SU-DHL-6 (cell line): ENCODE data around the gene ARHGEF4.

Experiments
- H2AFZ ChIP-seq: fragments of 200-600 bp; sonication (generic); 2 replicates; pipeline ENCODE4 v1.6.1; 2014; ENCODE audit warnings: low read depth, mild to moderate bottlenecking, moderate library complexity, mixed read lengths, antibody characterized with exemption, low read length; ENCODE audit not compliant: severe bottlenecking
- H3F3A ChIP-seq: fragments of 200-600 bp; shearing (Covaris generic); 2 replicates; pipeline ENCODE4 v1.6.0; 2016; ENCODE audit warnings: antibody characterized with exemption, mild to moderate bottlenecking; ENCODE audit not compliant: insufficient read depth
- H3K27ac ChIP-seq: fragments of 200-600 bp; sonication (generic); 2 replicates; pipeline ENCODE4 v1.5.1; 2016; ENCODE audit warnings: low read depth, mild to moderate bottlenecking, low read length, moderate library complexity, mixed read lengths
- H3K27me3 ChIP-seq: fragments of 200-600 bp; sonication (generic), shearing (Covaris generic); 2 replicates; pipeline ENCODE4 v1.6.0; 2014; ENCODE audit warnings: mild to moderate bottlenecking, low read length
- H3K36me3 ChIP-seq: fragments of 200-600 bp; sonication (generic); 2 replicates; pipeline ENCODE4 v1.6.1; 2014; ENCODE audit warnings: mild to moderate bottlenecking, low read length, mixed read lengths
- H3K4me2 ChIP-seq: fragments of 300-600, 200-600 bp; shearing (Covaris generic), sonication (generic); 2 replicates; pipeline ENCODE4 v1.6.0; 2014; ENCODE audit warnings: low read length, low read depth, mild to moderate bottlenecking; ENCODE audit not compliant: poor library complexity, severe bottlenecking
- H3K4me3 ChIP-seq: fragments of 200-600 bp; sonication (generic); 2 replicates; pipeline ENCODE4 v1.5.1; 2014; ENCODE audit warnings: antibody characterized with exemption, low read length, mild to moderate bottlenecking, mixed read lengths; ENCODE audit not compliant: insufficient read depth, poor library complexity, severe bottlenecking
- H3K79me2 ChIP-seq: fragments of 200-600 bp; sonication (generic); 2 replicates; pipeline ENCODE4 v1.6.1; 2014; ENCODE audit warnings: mild to moderate bottlenecking, low read length, moderate library complexity; ENCODE audit not compliant: insufficient read depth
- H3K9ac ChIP-seq: fragments of 200-600 bp; sonication (generic); 2 replicates; pipeline ENCODE4 v1.7.0; 2014; ENCODE audit warnings: mild to moderate bottlenecking, low read length
- H3K9me2 ChIP-seq: fragments of 200-600 bp; sonication (generic); replicated peaks from 2 replicates; pipeline ENCODE4 v1.6.1; 2014; ENCODE audit warnings: low read length; ENCODE audit not compliant: insufficient read depth
- H3K9me3 ChIP-seq: fragments of 200-600 bp; sonication (generic); 2 replicates; pipeline ENCODE4 v1.6.1; 2014; ENCODE audit warnings: low read length, mixed read lengths; ENCODE audit not compliant: insufficient read depth
- H4K20me1 ChIP-seq: fragments of 200-600 bp; sonication (generic); 2 replicates; pipeline ENCODE4 v1.6.1; 2014; ENCODE audit warnings: low read depth, mild to moderate bottlenecking, antibody characterized with exemption, low read length, moderate library complexity, mixed read lengths
- CTCF ChIP-seq: fragments of 200-600 bp; sonication (generic); IDR thresholded peaks from one replicate; pipeline ENCODE4 v1.5.1; 2017; ENCODE audit warnings: antibody characterized with exemption, mild to moderate bottlenecking, low read length, moderate library complexity; ENCODE audit not compliant: insufficient read depth, poor library complexity, severe bottlenecking
- EZH2phosphoT487 ChIP-seq: fragments of 200-600 bp; sonication (generic), shearing (Covaris generic); conservative IDR thresholded peaks from 2 replicates; pipeline ENCODE4 v1.6.1; 2018; ENCODE audit warnings: mild to moderate bottlenecking, antibody characterized with exemption, low read length, moderate library complexity, mixed read lengths

ARHGEF4 gene

GRCh38 chr2:130930740-130931659, 94.3 kb downstream of the ARHGEF4 start:
- Histone ChIP-seq H4K20me1 (no peaks in the 10 kb centered on the region), H3K27me3 (no peaks in the 10 kb centered on the region), H3K9ac (no peak overlapping the region)

GRCh38 chr2:130933501-130933900, 96.8 kb downstream of the ARHGEF4 start:
- H3K79me2 ChIP-seq, result no peaks in the 10 kb centered on the region
- H3K27ac ChIP-seq, result no peak overlapping the region
- no peaks in the 10 kb centered on the region for H3K9me2 ChIP-seq
- TF ChIP-seq CTCF (no peak), EZH2phosphoT487 (no peak)
- no peak overlapping the region for H3K4me2 ChIP-seq
- H3K27me3 ChIP-seq, result no peaks in the 10 kb centered on the region
- no peaks in the 10 kb centered on the region for H4K20me1 ChIP-seq
- H3F3A ChIP-seq, result no peaks in the 10 kb centered on the region
- H3K9me3 ChIP-seq, result no peaks in the 10 kb centered on the region
- H3K4me3 ChIP-seq, result no peak overlapping the region
- no peak overlapping the region for H2AFZ ChIP-seq
- no peak overlapping the region for H3K9ac ChIP-seq
- no peaks in the 10 kb centered on the region for H3K36me3 ChIP-seq

More at GRCh38 chr2:130930740-130931659, 94.3 kb downstream of the ARHGEF4 start:
- no peaks in the 10 kb centered on the region for H3K36me3 ChIP-seq
- no peaks in the 10 kb centered on the region for H3K9me3 ChIP-seq
- no peak overlapping the region for H3K4me2 ChIP-seq
- no peak overlapping the region for H2AFZ ChIP-seq
- H3K4me3 ChIP-seq, result no peak overlapping the region
- no peaks in the 10 kb centered on the region for H3K79me2 ChIP-seq
- no peaks in the 10 kb centered on the region for H3K9me2 ChIP-seq
- no peak for TF ChIP-seq CTCF
- TF ChIP-seq EZH2phosphoT487, result no peak
- H3K27ac ChIP-seq, result no peak overlapping the region
- no peaks in the 10 kb centered on the region for H3F3A ChIP-seq

- Histone ChIP-seq H3K4me3 (no peak overlapping the region), H3K9me2 (no peaks in the 10 kb centered on the region), H3K27me3 (no peaks in the 10 kb centered on the region)
These were observed 99.7 kb downstream of the ARHGEF4 start for GRCh38 chr2:130936451-130936850.

More at GRCh38 chr2:130936451-130936850, 99.7 kb downstream of the ARHGEF4 start:
- H2AFZ ChIP-seq, result no peak overlapping the region
- no peaks in the 10 kb centered on the region for H3K9me3 ChIP-seq
- TF ChIP-seq EZH2phosphoT487, result no peak
- no peak for TF ChIP-seq CTCF
- no peaks in the 10 kb centered on the region for H3K79me2 ChIP-seq
- H3K36me3 ChIP-seq, result no peaks in the 10 kb centered on the region
- no peaks in the 10 kb centered on the region for H3F3A ChIP-seq
- no peaks in the 10 kb centered on the region for H4K20me1 ChIP-seq
- H3K27ac ChIP-seq, result no peak overlapping the region
- no peak overlapping the region for H3K4me2 ChIP-seq
- no peak overlapping the region for H3K9ac ChIP-seq
